ENCODE results near the gene PTPRN2.
"Not testable (repeated sequence)": the region's sequence is repeated elsewhere in the genome, so short reads cannot be mapped to it uniquely, and the experiment has no call there.

PTPRN2 gene

GRCh38 chr7:157727964-157728615 is 859.5 kb downstream of the PTPRN2 start:
- no peak for DNase-seq

GRCh38 chr7:157726764-157727163 is 860.9 kb downstream of the PTPRN2 start:
- DNase-seq = no peak

GRCh38 chr7:157725312-157725711 is 862.3 kb downstream of the PTPRN2 start:
- not testable (repeated sequence) for DNase-seq

GRCh38 chr7:157723205-157723604 is 864.4 kb downstream of the PTPRN2 start:
- DNase-seq = no peak

GRCh38 chr7:157722137-157723060 is 865.2 kb downstream of the PTPRN2 start:
- no peak for DNase-seq

GRCh38 chr7:157721468-157722136 is 866.0 kb downstream of the PTPRN2 start:
- DNase-seq = no peak

- no peak for DNase-seq
Measured at GRCh38 chr7:157719705-157720655, 867.6 kb downstream of the PTPRN2 start.

GRCh38 chr7:157719008-157719682 is 868.5 kb downstream of the PTPRN2 start:
- no peak for DNase-seq

GRCh38 chr7:157718303-157719007 is 869.2 kb downstream of the PTPRN2 start:
- no peak for DNase-seq

GRCh38 chr7:157717211-157718174 is 870.1 kb downstream of the PTPRN2 start:
- no peak for DNase-seq

GRCh38 chr7:157715938-157716280 is 871.7 kb downstream of the PTPRN2 start:
- no peak for DNase-seq

- no peak for DNase-seq
Measured at GRCh38 chr7:157715071-157715937, 872.3 kb downstream of the PTPRN2 start.

GRCh38 chr7:157714166-157715070 is 873.2 kb downstream of the PTPRN2 start:
- DNase-seq = no peak

GRCh38 chr7:157713591-157713990 is 874.0 kb downstream of the PTPRN2 start:
- no peak for DNase-seq

GRCh38 chr7:157712666-157713235 is 874.9 kb downstream of the PTPRN2 start:
- DNase-seq = no peak

- DNase-seq = no peak
Measured at GRCh38 chr7:157711353-157711888, 876.2 kb downstream of the PTPRN2 start.

- DNase-seq = no peak
Measured at GRCh38 chr7:157710396-157710795, 877.2 kb downstream of the PTPRN2 start.

Measured in NCI-H1417 treated with DMSO at 0.1 percent for 48 hours (cell line).